SK-N-SH treated with all-trans-retinoic acid at 6 μM for 48 hours (cell line): ENCODE measurements around the gene AUTS2.

ENCODE experiments used
- ATAC-seq: fragments of 200-7000 bp; cut with Tn5 transposase; 3 replicates; pipeline ENCODE4 v1.9.1; 2020; ENCODE audit warnings: mild to moderate bottlenecking, moderate library complexity
- ARNTL ChIP-seq: fragments of 450-650 bp; formaldehyde crosslinking; IDR thresholded peaks from 2 replicates; pipeline ENCODE4 v1.5.0; 2020; ENCODE audit warnings: low read depth, mild to moderate bottlenecking, moderate library complexity, borderline replicate concordance
- BACH2 ChIP-seq: fragments of 250-450 bp; sonication (Bioruptor Pico); IDR thresholded peaks from 2 replicates; pipeline ENCODE4 v1.9.0; 2021; ENCODE audit warnings: mild to moderate bottlenecking, borderline replicate concordance
- CSDC2 ChIP-seq: fragments of 250-450 bp; sonication (Bioruptor Pico); IDR thresholded peaks from 2 replicates; pipeline ENCODE4 v1.5.0; 2020; ENCODE audit warnings: mild to moderate bottlenecking, moderate library complexity
- ESRRG ChIP-seq: fragments of 250-450 bp; sonication (Bioruptor Pico); IDR thresholded peaks from 2 replicates; pipeline ENCODE4 v1.6.1; 2021; ENCODE audit warnings: mild to moderate bottlenecking
- GLIS3 ChIP-seq: fragments of 250-450 bp; sonication (Bioruptor Pico); IDR thresholded peaks from 2 replicates; pipeline ENCODE4 v1.5.0; 2020; ENCODE audit warnings: mild to moderate bottlenecking, moderate library complexity
- ISL1 ChIP-seq: fragments of 250-450 bp; sonication (Bioruptor Pico); IDR thresholded peaks from 2 replicates; pipeline ENCODE4 v2.1.2; 2022; ENCODE audit warnings: mild to moderate bottlenecking, moderate library complexity
- OSR1 ChIP-seq: fragments of 250-450 bp; sonication (Bioruptor Pico); IDR thresholded peaks from 2 replicates; pipeline ENCODE4 v1.8.0; 2022; ENCODE audit warnings: moderate library complexity, mild to moderate bottlenecking, inconsistent platforms
- PATZ1 ChIP-seq: fragments of 250-450 bp; sonication (Bioruptor Pico); IDR thresholded peaks from 2 replicates; pipeline ENCODE4 v1.8.0; 2020; ENCODE audit warnings: mild to moderate bottlenecking, moderate library complexity, borderline replicate concordance
- POU6F1 ChIP-seq: fragments of 250-450 bp; sonication (Bioruptor Pico); IDR thresholded peaks from 2 replicates; pipeline ENCODE4 v1.8.0; 2021; ENCODE audit warnings: low read depth, mild to moderate bottlenecking, moderate library complexity, borderline replicate concordance
- PPARA ChIP-seq: fragments of 250-450 bp; sonication (Bioruptor Pico); IDR thresholded peaks from 2 replicates; pipeline ENCODE4 v1.5.0; 2020; ENCODE audit warnings: mild to moderate bottlenecking, borderline replicate concordance
- RARB ChIP-seq: fragments of 250-450 bp; sonication (Bioruptor Pico); IDR thresholded peaks from 2 replicates; pipeline ENCODE4 v1.8.0; 2021; ENCODE audit warnings: mild to moderate bottlenecking, moderate library complexity
- SNAI2 ChIP-seq: fragments of 250-450 bp; sonication (Bioruptor Pico); IDR thresholded peaks from 2 replicates; pipeline ENCODE4 v1.5.0; 2020; ENCODE audit warnings: mild to moderate bottlenecking, moderate library complexity
- TOX ChIP-seq: fragments of 250-450 bp; sonication (Bioruptor Pico); IDR thresholded peaks from 2 replicates; pipeline ENCODE4 v1.8.0; 2021; ENCODE audit warnings: mild to moderate bottlenecking, moderate library complexity, borderline replicate concordance
- TSHZ2 ChIP-seq: fragments of 250-450 bp; sonication (Bioruptor Pico); IDR thresholded peaks from 2 replicates; pipeline ENCODE4 v1.5.0; 2020; ENCODE audit warnings: mild to moderate bottlenecking, moderate library complexity
- ZC3H10 ChIP-seq: fragments of 250-450 bp; sonication (Bioruptor Pico); IDR thresholded peaks from 2 replicates; pipeline ENCODE4 v1.5.1; 2021; ENCODE audit warnings: mild to moderate bottlenecking, moderate library complexity
- ZFP3 ChIP-seq: fragments of 250-450 bp; sonication (Bioruptor Pico); IDR thresholded peaks from 2 replicates; pipeline ENCODE4 v1.5.0; 2020; ENCODE audit warnings: mild to moderate bottlenecking, moderate library complexity
- ZFP30 ChIP-seq: fragments of 450-650 bp; formaldehyde crosslinking; IDR thresholded peaks from 2 replicates; pipeline ENCODE4 v1.5.0; 2022; ENCODE audit warnings: mild to moderate bottlenecking, moderate library complexity
- ZNF70 ChIP-seq: fragments of 450-650 bp; formaldehyde crosslinking; IDR thresholded peaks from 2 replicates; pipeline ENCODE4 v1.5.0; 2020; ENCODE audit warnings: mild to moderate bottlenecking, moderate library complexity
- ZNF8 ChIP-seq: fragments of 450-650 bp; formaldehyde crosslinking; IDR thresholded peaks from 2 replicates; pipeline ENCODE4 v1.5.0; 2020; ENCODE audit warnings: mild to moderate bottlenecking, moderate library complexity
- TF ChIP-seq, protein P1 (sequence below): fragments of 250-450 bp; sonication (Bioruptor Pico); IDR thresholded peaks from 2 replicates; pipeline ENCODE4 v1.5.1; 2020; ENCODE audit warnings: low read depth, mild to moderate bottlenecking, moderate library complexity
- TF ChIP-seq, protein P2 (sequence below): fragments of 250-450 bp; sonication (Bioruptor Pico); IDR thresholded peaks from 2 replicates; pipeline ENCODE4 v1.5.1; 2021; ENCODE audit warnings: mild to moderate bottlenecking, moderate library complexity

AUTS2 gene

GRCh38 chr7:70674571-70675010 lies 1076.3 kb downstream of the AUTS2 start:
- no peak for ATAC-seq
- TF ChIP-seq ZFP3 (CRISPR knock-in tag) (no peak), OSR1 (no peak), BACH2 (no peak), ESRRG (CRISPR knock-in tag) (no peak), PPARA (no peak), PATZ1 (CRISPR knock-in tag) (no peak), ZFP30 (CRISPR knock-in tag) (no peak), TSHZ2 (CRISPR knock-in tag) (no peak), ARNTL (CRISPR knock-in tag) (no peak), ZNF8 (CRISPR knock-in tag) (no peak), CSDC2 (no peak), RARB (no peak), SNAI2 (CRISPR knock-in tag) (no peak), ZC3H10 (CRISPR knock-in tag) (no peak), ISL1 (CRISPR knock-in tag) (no peak), POU6F1 (CRISPR knock-in tag) (no peak), GLIS3 (CRISPR knock-in tag) (no peak)
- TF ChIP-seq, protein P1, sequence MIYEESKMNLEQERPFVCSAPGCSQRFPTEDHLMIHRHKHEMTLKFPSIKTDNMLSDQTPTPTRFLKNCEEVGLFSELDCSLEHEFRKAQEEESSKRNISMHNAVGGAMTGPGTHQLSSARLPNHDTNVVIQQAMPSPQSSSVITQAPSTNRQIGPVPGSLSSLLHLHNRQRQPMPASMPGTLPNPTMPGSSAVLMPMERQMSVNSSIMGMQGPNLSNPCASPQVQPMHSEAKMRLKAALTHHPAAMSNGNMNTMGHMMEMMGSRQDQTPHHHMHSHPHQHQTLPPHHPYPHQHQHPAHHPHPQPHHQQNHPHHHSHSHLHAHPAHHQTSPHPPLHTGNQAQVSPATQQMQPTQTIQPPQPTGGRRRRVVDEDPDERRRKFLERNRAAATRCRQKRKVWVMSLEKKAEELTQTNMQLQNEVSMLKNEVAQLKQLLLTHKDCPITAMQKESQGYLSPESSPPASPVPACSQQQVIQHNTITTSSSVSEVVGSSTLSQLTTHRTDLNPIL = no peak

- no peak for ATAC-seq
Observed at GRCh38 chr7:70676243-70676642, 1078.0 kb downstream of the AUTS2 start.

GRCh38 chr7:70678621-70679251 lies 1080.5 kb downstream of the AUTS2 start:
- peak; percentile 42; the same call in 2 of the 3 replicates for ATAC-seq
- TF ChIP-seq PATZ1 (CRISPR knock-in tag) = no peak
- TF ChIP-seq, protein P2, sequence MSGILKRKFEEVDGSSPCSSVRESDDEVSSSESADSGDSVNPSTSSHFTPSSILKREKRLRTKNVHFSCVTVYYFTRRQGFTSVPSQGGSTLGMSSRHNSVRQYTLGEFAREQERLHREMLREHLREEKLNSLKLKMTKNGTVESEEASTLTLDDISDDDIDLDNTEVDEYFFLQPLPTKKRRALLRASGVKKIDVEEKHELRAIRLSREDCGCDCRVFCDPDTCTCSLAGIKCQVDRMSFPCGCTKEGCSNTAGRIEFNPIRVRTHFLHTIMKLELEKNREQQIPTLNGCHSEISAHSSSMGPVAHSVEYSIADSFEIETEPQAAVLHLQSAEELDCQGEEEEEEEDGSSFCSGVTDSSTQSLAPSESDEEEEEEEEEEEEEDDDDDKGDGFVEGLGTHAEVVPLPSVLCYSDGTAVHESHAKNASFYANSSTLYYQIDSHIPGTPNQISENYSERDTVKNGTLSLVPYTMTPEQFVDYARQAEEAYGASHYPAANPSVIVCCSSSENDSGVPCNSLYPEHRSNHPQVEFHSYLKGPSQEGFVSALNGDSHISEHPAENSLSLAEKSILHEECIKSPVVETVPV = no peak
- TF ChIP-seq RARB = no peak
- no peak for TF ChIP-seq ISL1 (CRISPR knock-in tag)
- no peak for TF ChIP-seq ARNTL (CRISPR knock-in tag)
- TF ChIP-seq CSDC2 = no peak
- TF ChIP-seq ZNF8 (CRISPR knock-in tag) = no peak
- TF ChIP-seq TOX = no peak
- no peak for TF ChIP-seq TSHZ2 (CRISPR knock-in tag)

More at GRCh38 chr7:70676243-70676642, 1078.0 kb downstream of the AUTS2 start:
- TF ChIP-seq ZFP3 (CRISPR knock-in tag) (no peak), OSR1 (no peak), ZNF70 (CRISPR knock-in tag) (no peak), TOX (no peak), GLIS3 (CRISPR knock-in tag) (no peak), ZNF8 (CRISPR knock-in tag) (no peak)
- TF ChIP-seq, protein P1 = no peak
